Activated CD4-positive, alpha-beta T cell treated with anti-CD3 and anti-CD28 coated beads for 4 hours (primary cell): ENCODE data around the gene POMT2.
"Not testable (repeated sequence)": the region's sequence is repeated elsewhere in the genome, so short reads cannot be mapped to it uniquely, and the experiment has no call there.

ENCODE experiments used
- DNase-seq, 2 donors: peaks; one replicate each; pipeline ENCODE4 v3.0.0-alpha.2; 2020

POMT2 gene

GRCh38 chr14:77299771-77300170, 20.9 kb downstream of the POMT2 start:
- DNase-seq: no peak

GRCh38 chr14:77296906-77297305, 23.8 kb downstream of the POMT2 start:
- no peak for DNase-seq

- no peak for DNase-seq
Measured at GRCh38 chr14:77296155-77296554, 24.5 kb downstream of the POMT2 start.

- DNase-seq: no peak
Measured at GRCh38 chr14:77290705-77291104, 30.0 kb downstream of the POMT2 start.

- DNase-seq: no peak
Measured at GRCh38 chr14:77286576-77286975, 34.1 kb downstream of the POMT2 start.

- DNase-seq: no peak
Measured at GRCh38 chr14:77284466-77284865, 36.2 kb downstream of the POMT2 start.

- DNase-seq: no peak
Measured at GRCh38 chr14:77284066-77284465, 36.6 kb downstream of the POMT2 start.

- no peak for DNase-seq
Measured at GRCh38 chr14:77281852-77282410, 38.8 kb downstream of the POMT2 start.

- not testable (repeated sequence) for DNase-seq
Measured at GRCh38 chr14:77280921-77281320, 39.8 kb downstream of the POMT2 start.

GRCh38 chr14:77279719-77280118, 41.0 kb downstream of the POMT2 start:
- DNase-seq: no peak

GRCh38 chr14:77278461-77279230, 42.0 kb downstream of the POMT2 start:
- no peak for DNase-seq

- DNase-seq: no peak
Measured at GRCh38 chr14:77276959-77277358, 43.7 kb downstream of the POMT2 start.

GRCh38 chr14:77276295-77276935, 44.3 kb downstream of the POMT2 start:
- no peak for DNase-seq

- DNase-seq: no peak
Measured at GRCh38 chr14:77275601-77276017, 45.1 kb downstream of the POMT2 start.

GRCh38 chr14:77275041-77275580, 45.6 kb downstream of the POMT2 start:
- no peak for DNase-seq

GRCh38 chr14:77273796-77274195, 46.9 kb downstream of the POMT2 start:
- DNase-seq: no peak

GRCh38 chr14:77272261-77272660, 48.4 kb downstream of the POMT2 start:
- no peak for DNase-seq

- no peak for DNase-seq
Measured at GRCh38 chr14:77271113-77271710, 49.5 kb downstream of the POMT2 start, which contains the start of gene NGB. Gene NGB, minus strand, starts transcription at chr14:77271206. Its CDS starts 269 bp downstream, at chr14:77270937.

- DNase-seq: no peak
Measured at GRCh38 chr14:77270361-77271112, 50.1 kb downstream of the POMT2 start.

- no peak for DNase-seq
Measured at GRCh38 chr14:77268989-77269600, 51.6 kb downstream of the POMT2 start.

- no peak for DNase-seq
Measured at GRCh38 chr14:77267937-77268699, 52.6 kb downstream of the POMT2 start.
